Stomach smooth muscle (tissue), 2 donors: Measurements from ENCODE around the gene ELMO3.

Experiments used
- H3K27ac ChIP-seq: one replicate; pipeline ENCODE4 v1.7.0; 2013; ENCODE audit warnings: mild to moderate bottlenecking, low read length, inconsistent platforms
- H3K27me3 ChIP-seq, 2 donors: one replicate each; pipeline ENCODE4 v1.7.0; 2013; ENCODE audit warnings: low read length in 2 of 2; ENCODE audit not compliant: insufficient read depth in 2 of 2, control insufficient read depth in 1 of 2
- H3K36me3 ChIP-seq, 2 donors: one replicate each; pipeline ENCODE4 v1.7.0; 2013; ENCODE audit warnings: low read length in 2 of 2; ENCODE audit not compliant: control insufficient read depth in 2 of 2, insufficient read depth in 2 of 2
- H3K4me1 ChIP-seq: one replicate; pipeline ENCODE4 v1.7.0; 2013; ENCODE audit warnings: low read length; ENCODE audit not compliant: control insufficient read depth, insufficient read depth
- H3K4me3 ChIP-seq, 2 donors: one replicate each; pipeline ENCODE4 v1.7.0; 2013; ENCODE audit warnings: low read length in 2 of 2
- H3K9ac ChIP-seq, 2 donors: one replicate each; pipeline ENCODE4 v1.7.0; 2013; ENCODE audit warnings: low read length in 2 of 2, mild to moderate bottlenecking in 1 of 2
- H3K9me3 ChIP-seq, 2 donors: one replicate each; pipeline ENCODE4 v1.7.0; 2013; ENCODE audit warnings: low read length in 2 of 2; ENCODE audit not compliant: control insufficient read depth in 2 of 2
- donor health status: healthy.
- donor health status: Pancreatic carcinoma.

Gene ELMO3

GRCh38 chr16:67173808-67174705, 24.9 kb upstream of the ELMO3 start:
- Histone ChIP-seq H3K27me3 (no peaks in the 10 kb centered on the region), H3K36me3 (peaks cover 0 to 2% of the 10 kb centered on the region in 2 donors), H3K4me3 (peak overlapping the region; percentile 57 to 76), H3K9me3 (no peaks in the 10 kb centered on the region), H3K9ac (peak overlapping the region; percentile 53 to 88), H3K27ac (peak overlapping the region; percentile 96), H3K4me1 (peaks cover 75% of the 10 kb centered on the region)

GRCh38 chr16:67174706-67175231, 24.2 kb upstream of the ELMO3 start:
- H3K9ac ChIP-seq: peak overlapping the region; percentile 46 to 73

GRCh38 chr16:67176662-67177061, 22.3 kb upstream of the ELMO3 start:
- no peaks in the 10 kb centered on the region for H3K27me3 ChIP-seq
- H3K4me1 ChIP-seq: peaks cover 57% of the 10 kb centered on the region
- H3K27ac ChIP-seq: no peak overlapping the region
- H3K36me3 ChIP-seq: peaks cover 0 to 2% of the 10 kb centered on the region in 2 donors
- no peak overlapping the region for H3K9ac ChIP-seq
- H3K4me3 ChIP-seq: no peak overlapping the region
- no peaks in the 10 kb centered on the region for H3K9me3 ChIP-seq

More at GRCh38 chr16:67174706-67175231, 24.2 kb upstream of the ELMO3 start:
- Histone ChIP-seq H3K4me3 (peak overlapping the region; percentile 57 to 76), H3K9me3 (no peaks in the 10 kb centered on the region), H3K27ac (peak overlapping the region; percentile 96), H3K27me3 (no peaks in the 10 kb centered on the region), H3K4me1 (peaks cover 68% of the 10 kb centered on the region), H3K36me3 (peaks cover 0 to 2% of the 10 kb centered on the region in 2 donors)

- H3K27ac ChIP-seq: no peak overlapping the region
- H3K27me3 ChIP-seq: no peaks in the 10 kb centered on the region
- peaks cover 0 to 2% of the 10 kb centered on the region in 2 donors for H3K36me3 ChIP-seq
- H3K9me3 ChIP-seq: no peaks in the 10 kb centered on the region
- H3K4me1 ChIP-seq: peaks cover 63% of the 10 kb centered on the region
- no peak overlapping the region for H3K9ac ChIP-seq
- H3K4me3 ChIP-seq: peak overlapping the region; percentile 50 to 71
Observed at GRCh38 chr16:67177743-67178699, 20.9 kb upstream of the ELMO3 start.

- Histone ChIP-seq H3K9ac (no peak overlapping the region), H3K4me3 (no peak overlapping the region), H3K36me3 (peaks cover 0 to 2% of the 10 kb centered on the region in 2 donors), H3K4me1 (peaks cover 57% of the 10 kb centered on the region), H3K9me3 (no peaks in the 10 kb centered on the region), H3K27me3 (no peaks in the 10 kb centered on the region), H3K27ac (no peak overlapping the region)
Observed at GRCh38 chr16:67179421-67180080, 19.4 kb upstream of the ELMO3 start.

- Histone ChIP-seq H3K4me3 (no peak overlapping the region), H3K4me1 (peaks cover 57% of the 10 kb centered on the region), H3K9me3 (no peaks in the 10 kb centered on the region), H3K36me3 (peaks cover 0 to 2% of the 10 kb centered on the region in 2 donors), H3K9ac (no peak overlapping the region), H3K27me3 (no peaks in the 10 kb centered on the region), H3K27ac (no peak overlapping the region)
Observed at GRCh38 chr16:67180166-67180565, 18.8 kb upstream of the ELMO3 start.

- H3K36me3 ChIP-seq: no peaks in the 10 kb centered on the region
- no peak overlapping the region for H3K9ac ChIP-seq
- peaks cover 56% of the 10 kb centered on the region for H3K4me1 ChIP-seq
- no peak overlapping the region for H3K4me3 ChIP-seq
- H3K9me3 ChIP-seq: no peaks in the 10 kb centered on the region
- H3K27ac ChIP-seq: peak overlapping the region; percentile 46
- H3K27me3 ChIP-seq: no peaks in the 10 kb centered on the region
Observed at GRCh38 chr16:67181346-67181745, 17.6 kb upstream of the ELMO3 start.

GRCh38 chr16:67182288-67182687, 16.6 kb upstream of the ELMO3 start:
- Histone ChIP-seq H3K36me3 (no peaks in the 10 kb centered on the region), H3K9me3 (no peaks in the 10 kb centered on the region), H3K9ac (no peak overlapping the region), H3K4me3 (no peak overlapping the region), H3K27ac (no peak overlapping the region), H3K27me3 (no peaks in the 10 kb centered on the region), H3K4me1 (peaks cover 56% of the 10 kb centered on the region)

GRCh38 chr16:67183284-67183626, 15.7 kb upstream of the ELMO3 start:
- Histone ChIP-seq H3K36me3 (no peaks in the 10 kb centered on the region), H3K4me1 (peaks cover 46% of the 10 kb centered on the region), H3K4me3 (peak overlapping the region; percentile 75 to 86), H3K9me3 (no peaks in the 10 kb centered on the region), H3K27me3 (no peaks in the 10 kb centered on the region), H3K9ac (peak overlapping the region; percentile 79 to 94), H3K27ac (peak overlapping the region; percentile 92)
